ENCODE data around the gene PSMD14. TPM values are rescaled to one million over a fixed set of nuclear protein-coding genes. Genes with fewer than 3 reads are reported as not detected.
"Not testable (repeated sequence)": the region's sequence is repeated elsewhere in the genome, so short reads cannot be mapped to it uniquely, and the experiment has no call there.

PSMD14 gene
- total RNA-seq, 3 donors from 2014 or later: 122 to 143 (median 133) TPM

GRCh38 chr2:161354106-161354505, 45.9 kb downstream of the PSMD14 start:
- DNase-seq: no peak
- Mint-ChIP-seq H3K4me1 (ENCODE audit: low read depth) (peaks cover 27% of the 10 kb centered on the region), H3K9me3 (no peaks in the 10 kb centered on the region), H3K27me3 (ENCODE audit: low read depth) (no peaks in the 10 kb centered on the region), H3K36me3 (ENCODE audit: insufficient read depth) (peaks cover 24% of the 10 kb centered on the region), H3K4me3 (no peak overlapping the region)
- ATAC-seq: no peak

GRCh38 chr2:161355106-161355505, 46.9 kb downstream of the PSMD14 start:
- H3K4me1 Mint-ChIP-seq (ENCODE audit: low read depth): peaks cover 20% of the 10 kb centered on the region
- ATAC-seq: no peak
- H3K9me3 Mint-ChIP-seq: no peaks in the 10 kb centered on the region
- no peak for DNase-seq
- no peaks in the 10 kb centered on the region for H3K27me3 Mint-ChIP-seq (ENCODE audit: low read depth)
- H3K4me3 Mint-ChIP-seq: no peak overlapping the region
- H3K36me3 Mint-ChIP-seq (ENCODE audit: insufficient read depth): peaks cover 20% of the 10 kb centered on the region

GRCh38 chr2:161355983-161356382, 47.8 kb downstream of the PSMD14 start:
- Mint-ChIP-seq H3K4me3 (no peak overlapping the region), H3K4me1 (ENCODE audit: low read depth) (peaks cover 18% of the 10 kb centered on the region), H3K9me3 (no peaks in the 10 kb centered on the region), H3K36me3 (ENCODE audit: insufficient read depth) (peaks cover 20% of the 10 kb centered on the region), H3K27me3 (ENCODE audit: low read depth) (no peaks in the 10 kb centered on the region)
- DNase-seq (no peak), ATAC-seq (no peak)

GRCh38 chr2:161357097-161357496, 48.9 kb downstream of the PSMD14 start:
- peak; percentile 65 to 66 for ATAC-seq
- Mint-ChIP-seq H3K9me3 (no peaks in the 10 kb centered on the region), H3K36me3 (ENCODE audit: insufficient read depth) (peaks cover 15% of the 10 kb centered on the region)

GRCh38 chr2:161358838-161359237, 50.6 kb downstream of the PSMD14 start:
- Mint-ChIP-seq H3K9me3 (peaks cover 3% of the 10 kb centered on the region), H3K4me3 (no peak overlapping the region), H3K27me3 (ENCODE audit: low read depth) (no peaks in the 10 kb centered on the region), H3K4me1 (ENCODE audit: low read depth) (peaks cover 6% of the 10 kb centered on the region), H3K36me3 (ENCODE audit: insufficient read depth) (peaks cover 20% of the 10 kb centered on the region)
- DNase-seq (no peak), ATAC-seq (no peak)

More at GRCh38 chr2:161357097-161357496, 48.9 kb downstream of the PSMD14 start:
- Mint-ChIP-seq H3K4me1 (ENCODE audit: low read depth) (peaks cover 14% of the 10 kb centered on the region), H3K4me3 (no peak overlapping the region), H3K27me3 (ENCODE audit: low read depth) (no peaks in the 10 kb centered on the region)
- DNase-seq: no peak

GRCh38 chr2:161360095-161360654, 52.0 kb downstream of the PSMD14 start:
- not testable (repeated sequence) for H3K4me1 Mint-ChIP-seq (ENCODE audit: low read depth); H3K27me3 Mint-ChIP-seq (ENCODE audit: low read depth); H3K4me3 Mint-ChIP-seq; DNase-seq; H3K9me3 Mint-ChIP-seq; ATAC-seq
- peaks cover 22% of the 10 kb centered on the region for H3K36me3 Mint-ChIP-seq (ENCODE audit: insufficient read depth)

- peaks cover 8% of the 10 kb centered on the region for H3K4me1 Mint-ChIP-seq (ENCODE audit: low read depth)
- peaks cover 3% of the 10 kb centered on the region for H3K9me3 Mint-ChIP-seq
- ATAC-seq: no peak
- H3K27me3 Mint-ChIP-seq (ENCODE audit: low read depth): no peaks in the 10 kb centered on the region
- DNase-seq: no peak
- peaks cover 28% of the 10 kb centered on the region for H3K36me3 Mint-ChIP-seq (ENCODE audit: insufficient read depth)
- H3K4me3 Mint-ChIP-seq: no peak overlapping the region
Measured at GRCh38 chr2:161362568-161363166, 54.4 kb downstream of the PSMD14 start.

GRCh38 chr2:161367675-161368074, 59.5 kb downstream of the PSMD14 start:
- ATAC-seq: no peak
- peaks cover 3% of the 10 kb centered on the region for H3K9me3 Mint-ChIP-seq
- peaks cover 29% of the 10 kb centered on the region for H3K36me3 Mint-ChIP-seq (ENCODE audit: insufficient read depth)
- no peaks in the 10 kb centered on the region for H3K27me3 Mint-ChIP-seq (ENCODE audit: low read depth)
- no peak overlapping the region for H3K4me3 Mint-ChIP-seq
- no peak for DNase-seq
- H3K4me1 Mint-ChIP-seq (ENCODE audit: low read depth): peaks cover 5% of the 10 kb centered on the region

GRCh38 chr2:161369311-161369710, 61.1 kb downstream of the PSMD14 start:
- Mint-ChIP-seq H3K9me3 (no peaks in the 10 kb centered on the region), H3K4me1 (ENCODE audit: low read depth) (peaks cover 3% of the 10 kb centered on the region)

GRCh38 chr2:161370981-161371380, 62.8 kb downstream of the PSMD14 start:
- H3K4me1 Mint-ChIP-seq (ENCODE audit: low read depth): peaks cover 2% of the 10 kb centered on the region
- no peaks in the 10 kb centered on the region for H3K27me3 Mint-ChIP-seq (ENCODE audit: low read depth)
- DNase-seq (no peak), ATAC-seq (no peak)
- no peaks in the 10 kb centered on the region for H3K9me3 Mint-ChIP-seq
- no peak overlapping the region for H3K4me3 Mint-ChIP-seq
- H3K36me3 Mint-ChIP-seq (ENCODE audit: insufficient read depth): peaks cover 26% of the 10 kb centered on the region

More at GRCh38 chr2:161369311-161369710, 61.1 kb downstream of the PSMD14 start:
- no peak for DNase-seq
- no peak for ATAC-seq
- no peaks in the 10 kb centered on the region for H3K27me3 Mint-ChIP-seq (ENCODE audit: low read depth)
- H3K4me3 Mint-ChIP-seq: no peak overlapping the region
- peaks cover 21% of the 10 kb centered on the region for H3K36me3 Mint-ChIP-seq (ENCODE audit: insufficient read depth)

- no peak for ATAC-seq
- H3K36me3 Mint-ChIP-seq (ENCODE audit: insufficient read depth): peaks cover 29% of the 10 kb centered on the region
- H3K9me3 Mint-ChIP-seq: no peaks in the 10 kb centered on the region
Measured at GRCh38 chr2:161371869-161372268, 63.6 kb downstream of the PSMD14 start.

GRCh38 chr2:161373942-161374341, 65.7 kb downstream of the PSMD14 start:
- no peak for ATAC-seq
- Mint-ChIP-seq H3K4me3 (no peak overlapping the region), H3K27me3 (ENCODE audit: low read depth) (no peaks in the 10 kb centered on the region), H3K4me1 (ENCODE audit: low read depth) (no peaks in the 10 kb centered on the region), H3K36me3 (ENCODE audit: insufficient read depth) (peaks cover 28% of the 10 kb centered on the region), H3K9me3 (no peaks in the 10 kb centered on the region)
- DNase-seq: no peak

More at GRCh38 chr2:161371869-161372268, 63.6 kb downstream of the PSMD14 start:
- Mint-ChIP-seq H3K4me1 (ENCODE audit: low read depth) (no peaks in the 10 kb centered on the region), H3K27me3 (ENCODE audit: low read depth) (no peaks in the 10 kb centered on the region), H3K4me3 (no peak overlapping the region)
- no peak for DNase-seq

- no peak for ATAC-seq
- H3K27me3 Mint-ChIP-seq (ENCODE audit: low read depth): no peaks in the 10 kb centered on the region
Measured at GRCh38 chr2:161374446-161374845, 66.2 kb downstream of the PSMD14 start.

GRCh38 chr2:161379740-161380139, 71.5 kb downstream of the PSMD14 start:
- Mint-ChIP-seq H3K9me3 (no peaks in the 10 kb centered on the region), H3K27me3 (ENCODE audit: low read depth) (no peaks in the 10 kb centered on the region)
- no peak for ATAC-seq

More at GRCh38 chr2:161374446-161374845, 66.2 kb downstream of the PSMD14 start:
- Mint-ChIP-seq H3K4me1 (ENCODE audit: low read depth) (no peaks in the 10 kb centered on the region), H3K4me3 (no peak overlapping the region), H3K36me3 (ENCODE audit: insufficient read depth) (peaks cover 29% of the 10 kb centered on the region), H3K9me3 (no peaks in the 10 kb centered on the region)
- DNase-seq: no peak

GRCh38 chr2:161381546-161381945, 73.3 kb downstream of the PSMD14 start:
- H3K4me1 Mint-ChIP-seq (ENCODE audit: low read depth): peaks cover 11% of the 10 kb centered on the region
- ATAC-seq (no peak), DNase-seq (no peak)
- no peaks in the 10 kb centered on the region for H3K27me3 Mint-ChIP-seq (ENCODE audit: low read depth)
- H3K9me3 Mint-ChIP-seq: no peaks in the 10 kb centered on the region
- peaks cover 15% of the 10 kb centered on the region for H3K36me3 Mint-ChIP-seq (ENCODE audit: insufficient read depth)
- no peak overlapping the region for H3K4me3 Mint-ChIP-seq

More at GRCh38 chr2:161379740-161380139, 71.5 kb downstream of the PSMD14 start:
- peaks cover 24% of the 10 kb centered on the region for H3K36me3 Mint-ChIP-seq (ENCODE audit: insufficient read depth)
- no peak overlapping the region for H3K4me3 Mint-ChIP-seq
- peaks cover 8% of the 10 kb centered on the region for H3K4me1 Mint-ChIP-seq (ENCODE audit: low read depth)
- no peak for DNase-seq
